Left lobe of liver (tissue), 2 donors: ENCODE measurements around the gene CIB4. TPM values are rescaled to one million over a fixed set of nuclear protein-coding genes. Genes with fewer than 3 reads are reported as not detected.

Source experiments
- ATAC-seq: fragments of 200-7000 bp; cut with Tn5 transposase; one replicate; pipeline ENCODE4 v1.9.1; 2020; ENCODE audit warnings: mild to moderate bottlenecking, moderate library complexity
- DNase-seq: peaks from one replicate; pipeline ENCODE4 v3.0.0-alpha.2; 2020; ENCODE audit warnings: low spot score
- total RNA-seq: library from RNA; stranded (reverse); gene quantifications from one replicate; pipeline ENCODE4 v1.2.1, GENCODE V29; 2021
- donor health status: DM: no; HTN: no; CAD: no; lungs with moderate emphysema.
- donor health status: DM: no; HTN: yes; CAD: no.

The CIB4 gene
- total RNA-seq, 1 donor from 2014 or later: not detected

DNA sequence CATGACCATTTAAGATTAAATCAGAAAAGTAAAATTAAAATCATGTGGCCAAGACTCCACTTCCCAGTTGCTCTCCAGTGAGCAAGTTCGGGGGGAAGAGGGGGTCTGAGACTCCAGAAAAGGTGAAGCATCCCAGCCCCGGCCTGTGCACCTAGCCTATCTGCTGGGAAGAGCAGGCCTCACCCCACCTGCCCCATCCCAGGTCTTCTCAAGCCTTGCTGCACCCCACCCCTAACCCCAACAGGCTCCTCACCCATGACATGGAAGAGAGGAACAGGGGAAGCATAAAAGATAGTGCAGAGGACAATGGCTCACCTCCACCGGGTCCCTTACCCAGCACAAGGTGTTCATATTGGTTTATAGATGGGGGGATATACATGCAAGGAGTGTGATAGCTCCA lies 14.6 kb downstream of the CIB4 start:
- DNase-seq: no peak
- ATAC-seq: no peak

DNA sequence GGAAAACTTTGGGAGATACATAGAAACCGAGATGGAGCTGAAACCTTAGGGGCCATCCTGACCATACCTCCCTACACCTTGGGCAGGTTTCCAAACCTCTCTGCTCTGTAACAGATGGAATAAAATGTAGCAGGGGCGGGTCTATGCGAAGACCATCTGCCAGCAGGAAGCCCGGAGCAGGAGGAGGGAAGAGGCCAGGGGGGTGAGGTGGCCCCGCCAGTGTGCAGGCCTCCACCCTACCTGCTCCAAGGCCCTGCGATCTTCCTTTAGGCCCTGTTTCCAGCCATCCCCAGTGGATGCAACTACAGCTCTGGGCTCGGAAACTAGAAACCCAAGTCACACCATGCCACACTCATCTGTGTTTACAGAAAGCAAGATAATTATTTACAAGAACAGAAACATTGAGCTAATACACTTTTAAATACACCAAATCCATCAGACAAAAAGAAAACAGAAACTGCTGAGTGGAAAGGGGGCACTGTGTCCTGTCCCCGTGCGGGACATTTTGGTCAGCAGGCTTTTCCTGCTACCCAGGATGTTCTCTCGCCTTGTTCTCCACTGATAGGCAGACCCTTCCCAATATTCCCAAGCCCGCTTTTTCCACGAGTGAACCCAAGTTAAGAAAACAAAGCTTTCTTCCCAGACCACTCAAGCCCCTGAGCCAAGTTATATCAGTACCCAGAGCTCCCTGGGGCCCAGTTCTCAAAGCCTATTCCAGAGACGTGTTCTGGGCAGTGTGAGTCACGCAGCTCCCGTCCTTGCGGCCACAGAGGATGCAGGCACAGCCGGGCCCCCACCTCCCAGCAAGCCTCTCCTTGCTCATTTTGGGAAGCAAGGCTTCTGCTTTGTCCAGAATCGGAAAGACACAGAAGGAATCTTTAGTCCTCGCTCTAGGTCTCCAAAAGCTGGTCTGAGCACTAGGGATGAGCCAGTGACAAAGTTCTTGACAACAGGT lies 17.3 kb downstream of the CIB4 start:
- ATAC-seq: no peak
- no peak for DNase-seq

DNA sequence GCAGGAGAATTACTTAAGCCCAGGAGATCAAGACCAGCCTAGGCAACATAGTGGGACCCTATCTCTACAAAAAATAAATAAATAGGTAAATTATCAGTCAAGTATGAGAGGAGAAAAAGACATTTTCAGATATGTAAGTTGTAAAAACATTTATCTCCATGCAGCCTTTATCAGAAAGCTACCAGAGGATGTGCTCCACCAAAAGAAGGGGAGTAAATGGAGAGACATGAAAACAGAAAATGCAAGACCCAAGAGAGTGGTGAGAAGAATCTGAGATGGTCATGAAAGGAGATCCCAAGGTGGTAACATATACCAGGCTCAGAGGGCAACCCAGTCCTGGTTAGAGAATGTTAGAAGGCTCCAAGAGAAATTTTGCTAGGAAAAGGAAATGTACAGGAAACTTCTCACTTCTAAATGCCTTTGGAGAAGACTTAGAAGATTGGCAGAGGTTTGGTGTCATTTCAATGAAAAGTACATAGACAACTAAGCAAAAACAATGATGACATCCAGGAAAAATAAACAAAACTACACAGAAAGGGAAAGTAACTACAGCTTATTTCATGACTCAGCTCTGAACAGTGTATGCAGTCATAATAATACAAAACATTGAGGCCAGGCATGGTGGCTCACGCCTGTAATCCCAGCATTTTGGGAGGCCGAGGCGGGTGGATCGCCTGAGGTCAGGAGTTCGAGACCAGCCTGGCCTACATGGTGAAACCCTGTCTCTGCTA lies 19.5 kb downstream of the CIB4 start:
- ATAC-seq (no peak), DNase-seq (no peak)

DNA sequence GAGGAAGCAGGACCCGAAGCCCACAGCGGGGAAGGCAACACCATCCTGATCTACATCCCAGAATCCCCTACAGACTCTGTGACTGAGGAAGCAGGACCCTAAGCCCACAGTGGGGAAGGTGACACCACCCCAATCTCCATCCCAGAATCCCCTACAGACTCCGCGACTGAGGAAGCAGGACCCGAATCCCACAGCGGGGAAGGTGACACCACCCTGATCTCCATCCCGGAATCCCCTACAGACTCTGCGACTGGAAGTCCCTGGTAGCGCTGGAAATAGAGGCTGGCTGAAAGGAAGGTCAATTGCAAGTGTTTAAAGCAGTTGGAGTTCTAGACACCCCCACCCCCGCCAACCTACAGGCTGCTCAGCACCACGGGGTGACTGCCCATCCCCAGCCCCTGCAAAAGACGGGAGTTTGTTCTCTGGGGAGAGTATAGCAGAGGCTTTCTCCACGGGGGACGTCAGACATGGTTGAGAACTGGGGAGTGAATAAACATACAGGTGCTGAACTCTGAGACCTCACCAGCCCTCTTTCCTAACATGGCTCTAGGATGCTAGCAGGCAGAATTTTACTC lies 21.0 kb downstream of the CIB4 start:
- ATAC-seq (no peak), DNase-seq (no peak)

DNA sequence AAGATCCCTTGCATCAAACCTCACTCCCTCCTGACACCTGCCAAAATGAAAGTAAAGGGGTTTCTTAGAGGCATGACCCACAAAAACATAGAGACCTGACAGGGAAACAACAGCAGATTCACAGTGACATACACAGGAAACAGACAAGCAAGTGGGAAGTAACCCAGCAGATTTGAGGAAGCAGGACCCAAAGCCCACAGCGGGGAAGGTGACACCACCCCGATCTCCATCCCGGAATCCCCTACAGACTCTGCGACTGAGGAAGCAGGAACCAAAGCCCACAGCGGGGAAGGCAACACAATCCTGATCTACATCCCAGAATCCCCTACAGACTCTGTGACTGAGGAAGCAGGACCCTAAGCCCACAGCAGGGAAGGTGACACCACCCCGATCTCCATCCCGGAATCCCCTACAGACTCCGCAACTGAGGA lies 21.6 kb downstream of the CIB4 start:
- ATAC-seq (no peak), DNase-seq (no peak)

DNA sequence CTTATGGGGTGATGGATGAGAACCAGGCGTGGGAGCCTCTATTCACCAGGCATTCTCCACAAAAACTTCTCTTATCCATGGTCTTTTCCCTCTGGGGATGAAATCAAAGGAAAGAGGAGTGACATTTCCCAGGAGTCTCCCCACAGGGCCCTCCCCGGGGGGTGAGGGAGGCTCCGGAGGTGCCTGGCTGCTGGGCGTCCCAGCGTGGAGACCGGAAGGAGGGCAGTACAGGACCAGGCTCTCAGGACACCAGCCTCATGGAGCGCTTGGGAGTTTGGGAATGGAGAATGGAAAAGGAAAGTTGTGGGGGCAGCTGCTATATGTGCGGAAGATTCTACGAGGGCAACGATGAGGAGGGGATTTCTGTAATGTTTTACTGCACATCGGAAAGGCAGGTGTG lies 22.1 kb downstream of the CIB4 start:
- DNase-seq: no peak

DNA sequence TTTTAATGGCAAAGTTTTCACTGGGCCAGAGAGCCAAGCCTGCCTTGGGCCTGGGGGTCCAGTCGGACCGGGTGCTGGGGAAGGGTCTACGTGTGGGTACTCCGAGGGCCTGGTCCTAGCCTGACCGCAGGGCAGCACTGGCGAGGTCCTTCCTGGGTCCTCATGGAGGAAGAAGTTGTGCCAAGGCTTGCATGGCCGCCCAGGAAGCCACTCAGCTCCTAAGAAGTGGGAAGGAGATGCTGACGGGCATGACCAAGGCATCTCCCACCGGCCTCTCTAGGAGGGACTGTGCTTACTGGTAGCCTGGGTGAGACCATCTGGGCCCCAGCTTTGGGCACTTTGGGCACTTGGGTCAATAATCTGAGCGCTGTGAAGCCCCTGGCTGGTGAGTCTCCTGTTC lies 22.6 kb downstream of the CIB4 start:
- DNase-seq (no peak), ATAC-seq (no peak)

More for the DNA sequence above, 22.1 kb downstream of the CIB4 start:
- ATAC-seq: no peak

DNA sequence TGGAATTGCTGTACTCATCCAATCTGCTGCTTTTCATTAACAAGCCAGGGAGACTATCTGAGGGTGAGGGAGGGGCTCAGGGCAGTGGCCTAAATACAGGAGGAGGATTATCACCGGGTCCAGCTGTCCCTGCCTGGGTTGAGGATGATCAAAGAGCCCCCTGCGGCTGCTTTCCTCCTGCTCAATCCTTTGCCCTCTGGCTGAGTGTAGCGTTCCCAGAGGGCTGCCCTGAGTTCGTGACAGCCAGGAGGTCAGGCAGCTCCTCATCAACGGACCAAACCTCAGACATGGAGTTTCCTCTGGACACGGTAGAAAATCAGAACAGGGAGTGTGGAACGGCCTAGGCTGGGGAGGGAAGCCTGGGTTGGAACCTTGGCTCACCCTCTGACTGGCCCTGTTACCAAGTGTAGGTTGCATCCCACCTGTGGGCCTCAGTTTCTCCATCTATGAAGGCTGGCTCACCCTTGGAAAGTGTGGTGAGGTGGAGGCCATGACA lies 23.5 kb downstream of the CIB4 start:
- no peak for ATAC-seq
- peak; percentile 32 for DNase-seq

DNA sequence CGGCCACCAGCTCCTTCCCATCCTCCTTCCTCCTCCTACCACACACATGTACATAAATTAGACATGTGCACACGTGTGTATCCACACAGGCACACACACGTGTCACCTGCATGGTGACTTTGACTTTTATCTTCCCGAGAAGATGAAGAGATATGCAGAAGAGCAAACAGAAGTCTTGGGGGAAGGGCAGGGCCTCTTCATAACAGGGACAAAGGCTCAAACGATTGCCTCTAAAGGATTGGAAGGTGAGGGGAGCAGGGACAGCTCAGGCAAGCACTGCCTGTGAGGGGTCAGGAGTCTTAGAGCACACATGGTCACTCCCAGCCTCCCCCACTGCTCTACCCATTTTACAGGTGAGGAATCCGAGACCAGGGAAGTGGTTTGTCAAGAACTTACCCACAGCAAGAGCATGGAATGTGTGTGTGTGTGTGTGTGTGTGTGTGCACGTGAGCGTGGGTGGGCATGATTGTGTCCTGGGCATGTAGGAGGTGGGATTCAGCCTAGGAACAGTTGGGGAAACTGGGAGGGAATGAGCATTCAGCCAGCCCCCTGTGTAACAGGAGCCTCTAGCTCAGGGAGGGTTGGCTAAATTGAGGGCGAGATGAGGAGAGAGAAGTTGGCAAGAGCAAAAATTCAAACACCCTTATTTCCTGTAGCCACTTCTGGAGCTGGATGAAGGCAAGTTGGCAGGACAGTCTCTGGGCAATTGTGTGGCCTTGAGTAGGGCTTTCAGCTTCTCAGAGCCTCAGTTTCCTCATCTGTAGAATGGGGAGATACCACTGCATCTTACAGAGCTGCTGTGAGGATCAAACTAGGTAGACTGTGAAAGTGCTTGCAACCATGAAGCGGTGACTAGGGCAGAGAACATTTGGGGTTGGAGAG lies 24.2 kb downstream of the CIB4 start:
- ATAC-seq (no peak), DNase-seq (peak; percentile 22)

DNA sequence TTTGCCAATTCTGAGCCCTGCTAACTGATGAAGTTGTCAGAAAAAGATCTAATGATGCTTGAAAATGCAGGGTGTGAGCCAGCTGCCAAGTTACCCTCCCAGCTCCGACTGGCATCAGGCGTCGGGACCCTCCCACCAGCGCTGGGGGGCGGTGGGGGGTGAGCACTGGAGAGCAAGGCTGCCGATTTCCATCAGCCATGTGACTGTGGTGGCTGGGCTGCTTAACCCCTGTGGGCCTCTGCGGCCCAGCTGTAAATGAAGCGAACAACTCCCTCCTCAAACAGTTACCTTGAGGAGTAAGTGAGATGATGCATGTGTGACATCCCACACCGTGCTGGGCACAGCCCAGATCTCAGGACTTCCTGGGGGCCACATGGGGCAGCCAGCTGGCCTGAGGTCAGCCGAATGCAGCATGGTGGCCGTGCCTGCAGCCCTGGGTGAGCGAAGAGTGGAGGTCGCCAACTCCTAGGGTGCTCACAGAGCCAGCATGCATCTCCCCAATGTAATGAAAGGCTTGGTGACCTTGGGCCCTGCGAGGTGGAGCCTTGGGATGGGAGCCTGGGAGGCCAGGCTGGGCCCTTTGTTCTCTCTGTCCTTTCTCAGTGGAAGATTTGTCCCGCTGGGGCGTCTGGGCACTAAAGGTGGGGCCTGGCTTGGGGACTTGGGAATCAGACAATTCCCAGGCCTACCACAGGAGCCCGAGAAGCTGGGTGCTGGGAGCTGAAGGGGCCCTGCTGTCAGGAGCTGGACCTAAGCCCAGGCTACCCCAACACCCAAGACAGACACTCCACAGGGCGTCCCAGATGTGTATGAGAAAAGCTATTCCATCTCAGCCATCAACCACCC lies 25.1 kb downstream of the CIB4 start:
- peak; percentile 40 for DNase-seq
- no peak for ATAC-seq

DNA sequence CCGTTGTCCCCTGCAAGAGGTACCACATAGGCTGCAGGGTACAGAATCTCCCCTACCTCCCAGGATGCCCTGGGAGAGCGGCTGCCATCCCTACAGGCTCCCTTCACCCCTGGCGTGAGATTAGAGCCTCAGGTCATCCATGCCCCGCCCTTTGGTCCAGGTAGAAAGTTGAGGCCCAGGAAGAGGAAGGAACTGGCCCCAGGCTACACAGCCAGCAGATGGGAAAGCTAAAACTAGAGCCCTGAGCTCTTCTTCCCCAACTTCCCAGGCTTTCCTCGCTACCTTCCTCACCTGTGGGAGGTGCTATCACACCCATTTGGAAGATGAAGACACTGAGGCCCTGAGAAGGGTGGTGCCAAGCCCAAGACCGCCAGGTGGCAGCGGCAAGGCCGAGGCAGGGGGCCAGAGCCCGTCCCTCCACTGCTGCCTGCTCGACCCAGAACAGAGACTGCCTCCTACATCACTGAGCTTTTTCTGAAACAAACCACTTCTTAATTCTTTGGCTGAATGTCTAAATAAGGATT lies 25.8 kb downstream of the CIB4 start:
- DNase-seq (peak; percentile 30), ATAC-seq (no peak)

DNA sequence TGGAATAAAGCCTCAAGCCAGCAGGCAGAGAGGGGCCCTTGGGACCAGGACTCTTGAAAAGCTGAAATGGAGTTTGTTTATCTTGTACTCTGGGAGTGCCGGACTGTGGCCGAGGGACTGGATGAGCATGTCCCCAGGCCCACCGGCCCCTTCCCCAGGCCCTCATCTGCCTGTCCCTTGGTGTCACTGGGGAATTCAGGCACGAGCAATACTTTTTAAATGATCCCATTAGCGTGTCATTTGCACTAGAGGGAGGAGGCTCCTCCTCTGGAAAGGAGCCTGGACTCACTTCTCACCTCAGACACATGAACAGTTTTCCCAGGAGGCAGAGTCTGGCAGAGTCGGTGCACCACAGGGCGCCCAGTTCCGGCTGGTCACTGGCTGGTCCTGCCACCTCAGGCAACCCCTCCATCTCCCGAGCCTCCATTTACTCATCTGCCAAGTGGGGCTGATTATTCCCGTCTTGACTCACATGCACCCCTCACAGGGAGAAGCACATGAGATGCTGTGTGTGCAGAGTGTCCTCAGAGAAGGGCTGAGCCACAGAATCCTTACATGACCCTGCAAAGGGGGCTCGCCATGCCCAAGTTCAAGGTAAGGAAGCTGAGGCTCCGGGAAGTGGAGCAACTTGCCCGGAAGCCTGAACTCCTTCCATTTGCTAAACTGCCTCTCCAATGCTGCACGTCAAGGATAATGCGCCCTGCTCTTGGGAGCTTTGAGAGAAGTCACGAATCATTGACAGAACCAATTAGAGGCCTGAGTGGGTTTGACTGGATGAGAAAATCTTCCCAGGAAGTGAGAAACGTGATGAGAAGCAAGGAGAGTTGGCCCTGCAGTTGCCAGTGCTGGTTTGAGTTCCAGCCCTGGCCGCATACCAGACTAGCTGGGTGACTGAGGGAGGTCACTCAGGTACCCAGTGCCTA lies 26.7 kb downstream of the CIB4 start:
- no peak for ATAC-seq
- peak; percentile 30 for DNase-seq

DNA sequence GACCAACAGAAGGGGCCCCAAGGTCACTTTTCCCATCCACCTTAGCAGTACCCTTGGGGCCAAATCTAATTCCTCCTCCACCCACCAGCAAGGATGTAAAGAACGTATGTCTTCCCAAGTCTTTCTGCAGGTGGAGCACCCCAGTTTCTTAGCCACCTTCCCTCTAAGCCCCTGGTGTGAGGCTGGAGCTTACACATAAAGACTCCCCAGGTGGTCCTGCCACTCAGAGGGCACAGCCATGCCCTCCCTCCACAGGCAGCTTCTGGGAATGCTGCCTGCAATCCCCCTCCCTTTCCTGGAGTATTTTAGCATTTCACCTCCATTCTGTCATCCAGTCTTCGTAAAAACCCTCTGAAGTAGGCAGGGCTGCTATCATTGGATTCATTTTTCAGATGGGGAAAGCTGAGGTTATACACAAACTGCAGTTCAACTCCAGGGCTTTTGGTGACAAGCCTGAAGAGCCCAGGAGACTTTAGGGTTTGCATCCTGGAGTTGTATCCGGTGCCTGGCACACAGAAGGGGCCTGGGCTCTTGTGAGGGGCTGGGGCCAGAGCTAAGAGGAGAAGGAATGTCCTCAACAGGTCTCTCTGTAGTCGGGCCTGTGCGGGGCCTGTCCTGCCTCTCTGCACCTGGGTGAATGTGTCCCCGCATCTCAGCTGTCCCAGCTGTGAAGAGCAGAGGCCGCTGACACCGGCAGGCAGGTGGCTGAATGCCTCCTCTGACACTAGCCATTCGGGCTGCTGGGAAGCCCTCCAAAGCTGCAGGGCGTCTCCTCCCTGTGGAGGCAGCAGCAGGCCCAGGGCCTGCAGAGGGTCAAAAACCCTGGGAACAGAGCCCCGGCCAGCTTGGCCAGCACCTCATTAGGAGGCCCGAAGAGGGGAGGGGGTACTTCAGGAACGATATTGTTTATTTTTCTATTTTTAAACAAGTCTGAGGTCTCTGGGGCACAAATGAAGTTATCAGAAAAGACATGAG lies 27.6 kb downstream of the CIB4 start:
- peak; percentile 42 for DNase-seq
- peak; percentile 42 for ATAC-seq

DNA sequence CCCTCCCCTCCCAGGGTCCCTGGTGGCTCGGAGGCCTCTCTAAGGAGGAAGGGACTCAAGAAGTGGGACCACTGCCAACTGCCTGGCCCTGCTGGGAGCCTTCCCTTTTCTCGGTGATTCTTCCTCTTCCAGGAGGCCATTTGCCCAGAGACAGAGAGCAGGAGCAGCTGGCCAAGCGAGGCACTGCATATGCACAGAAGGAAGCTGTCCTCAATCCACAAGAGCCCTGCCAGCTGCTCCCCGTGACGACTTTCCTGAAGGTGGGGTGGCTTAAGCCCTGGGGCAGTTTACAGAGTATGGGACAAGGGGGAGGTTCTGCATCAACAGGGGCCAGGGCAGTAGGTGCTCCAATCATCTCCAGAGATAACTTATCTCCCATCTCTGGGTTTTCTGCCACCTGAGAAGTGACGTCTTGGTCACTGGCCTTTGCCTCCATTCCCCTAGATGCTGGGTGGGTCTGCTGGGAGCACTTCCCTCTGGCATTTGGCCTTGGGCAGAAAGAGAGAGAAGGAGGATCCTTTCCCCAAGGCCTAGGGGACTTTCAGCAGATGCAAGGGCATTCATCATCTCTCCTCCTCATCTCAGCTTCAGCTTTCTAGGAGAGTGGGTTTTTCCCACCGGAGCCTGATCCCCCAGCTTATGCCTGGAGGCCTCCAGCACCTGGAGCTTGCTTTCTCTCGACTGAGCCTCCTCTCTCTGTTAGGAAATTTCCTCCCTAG lies 28.5 kb downstream of the CIB4 start:
- ATAC-seq: peak; percentile 39

DNA sequence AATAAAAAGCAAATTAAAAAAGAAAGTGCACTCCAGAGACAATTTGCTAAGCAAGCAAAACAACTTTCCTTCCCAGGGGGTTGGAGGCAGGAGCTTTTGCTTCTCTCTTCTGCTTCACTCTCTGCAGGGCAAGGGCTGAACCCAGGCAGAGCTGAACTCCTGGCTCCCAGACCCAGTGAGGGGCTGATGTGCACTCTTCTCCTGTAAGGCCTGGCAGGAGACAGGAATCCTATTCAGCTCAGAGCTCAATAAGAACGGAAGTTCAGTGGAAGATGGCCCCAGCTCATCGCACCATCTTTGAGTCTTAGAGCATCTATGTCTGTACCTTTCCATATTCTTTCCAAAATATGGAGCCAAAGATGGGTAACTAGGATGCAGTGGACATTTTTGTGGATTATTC lies 29.1 kb downstream of the CIB4 start:
- DNase-seq (no peak), ATAC-seq (no peak)

More for the DNA sequence above, 28.5 kb downstream of the CIB4 start:
- peak; percentile 40 for DNase-seq
